ENCODE data around the gene NDRG2.
A peak's percentile ranks its signal among the peaks of the same experiment; 100 is the strongest.
"Not testable (repeated sequence)": the region's sequence is repeated elsewhere in the genome, so short reads cannot be mapped to it uniquely, and the experiment has no call there.

NDRG2 gene

GRCh38 chr14:21003788-21004346 lies 21.0 kb downstream of the NDRG2 start:
- no peak for DNase-seq

DNA sequence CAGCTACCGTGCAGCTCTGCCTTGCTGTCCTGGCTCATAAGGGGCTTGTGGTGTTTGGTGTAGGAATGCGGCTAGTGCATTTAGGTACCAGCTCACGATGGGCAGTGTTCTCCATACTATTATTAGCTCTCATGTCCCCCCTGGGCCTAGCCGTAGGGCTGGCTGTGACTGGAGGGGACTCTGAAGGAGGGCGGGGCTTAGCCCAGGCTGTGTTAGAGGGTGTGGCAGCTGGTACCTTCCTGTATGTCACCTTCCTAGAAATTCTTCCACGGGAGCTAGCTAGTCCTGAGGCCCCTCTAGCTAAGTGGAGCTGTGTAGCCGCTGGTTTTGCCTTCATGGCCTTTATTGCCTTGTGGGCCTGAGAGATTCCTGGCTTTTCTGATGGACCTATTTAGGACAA lies 23.6 kb downstream of the NDRG2 start:
- no peak for DNase-seq

GRCh38 chr14:20999591-20999990 lies 25.3 kb downstream of the NDRG2 start:
- no peak for DNase-seq

GRCh38 chr14:20998674-20999366 lies 26.0 kb downstream of the NDRG2 start, which contains the start of gene SLC39A2:
Gene SLC39A2, plus strand, starts transcription at chr14:20999293. Its CDS starts 154 bp downstream, at chr14:20999447.
- no peak for DNase-seq

- DNase-seq = no peak
Measured at GRCh38 chr14:20998139-20998538, 26.7 kb downstream of the NDRG2 start.

DNA sequence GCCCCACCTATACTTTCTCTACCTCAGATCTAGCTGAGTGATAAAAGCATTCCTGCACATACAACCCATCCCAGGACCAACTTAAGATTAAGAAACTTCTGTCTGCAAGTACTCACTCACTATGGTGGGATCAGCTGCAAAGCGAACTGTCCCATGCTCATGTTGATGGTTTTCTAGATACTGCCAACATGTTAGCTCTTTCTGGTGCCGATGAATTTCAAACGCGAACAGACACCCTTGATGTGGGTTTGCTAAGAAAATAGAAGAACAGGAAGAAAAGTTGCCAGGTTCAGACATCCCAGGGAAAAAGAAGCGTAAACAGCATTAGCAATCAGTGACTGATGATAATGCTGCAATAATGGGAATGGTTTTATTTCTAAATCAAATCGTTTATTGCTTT lies 27.3 kb downstream of the NDRG2 start:
- DNase-seq = no peak

GRCh38 chr14:20997115-20997514 lies 27.7 kb downstream of the NDRG2 start:
- DNase-seq = no peak

DNA sequence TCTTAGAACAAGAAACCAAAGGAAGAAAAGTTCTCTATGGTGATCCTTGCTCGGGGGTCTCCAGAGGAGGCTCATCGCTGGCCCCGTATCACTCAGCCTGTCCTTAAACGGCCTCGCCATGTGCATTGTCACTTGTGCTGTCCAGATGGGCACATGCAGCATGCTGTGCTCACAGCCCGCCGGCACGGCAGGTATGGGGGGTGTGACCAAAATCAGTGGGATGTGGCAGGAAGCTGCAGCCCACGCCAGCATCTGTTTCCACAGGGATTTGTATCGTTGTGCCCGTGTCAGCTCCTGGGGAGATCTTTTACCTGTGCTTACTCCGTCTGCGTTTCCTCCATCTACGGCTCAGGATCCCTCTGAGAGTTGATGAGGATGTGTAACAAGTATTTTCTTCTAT lies 28.3 kb downstream of the NDRG2 start:
- DNase-seq = no peak

- DNase-seq = peak; percentile 99
Measured at GRCh38 chr14:20989787-20990600, 34.9 kb downstream of the NDRG2 start, which contains the start of gene METTL17. Gene METTL17, plus strand, starts transcription at chr14:20989980. Its CDS starts 23 bp downstream, at chr14:20990003.

DNA sequence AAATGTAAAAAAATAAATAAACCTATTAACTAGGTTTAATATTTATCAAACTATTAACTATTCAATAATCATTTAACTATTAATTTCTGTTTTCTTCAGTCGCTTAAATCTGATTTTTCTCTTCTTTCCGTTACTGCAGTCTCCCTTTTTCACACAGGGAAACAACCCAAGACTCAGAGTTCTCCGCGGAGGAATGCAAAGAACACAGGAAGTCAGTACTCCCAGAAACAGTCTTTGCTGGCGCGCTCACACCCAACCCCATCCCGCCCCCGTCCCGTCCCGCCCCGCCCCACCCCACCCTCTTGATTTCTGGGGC lies 35.4 kb downstream of the NDRG2 start:
- no peak for DNase-seq

DNA sequence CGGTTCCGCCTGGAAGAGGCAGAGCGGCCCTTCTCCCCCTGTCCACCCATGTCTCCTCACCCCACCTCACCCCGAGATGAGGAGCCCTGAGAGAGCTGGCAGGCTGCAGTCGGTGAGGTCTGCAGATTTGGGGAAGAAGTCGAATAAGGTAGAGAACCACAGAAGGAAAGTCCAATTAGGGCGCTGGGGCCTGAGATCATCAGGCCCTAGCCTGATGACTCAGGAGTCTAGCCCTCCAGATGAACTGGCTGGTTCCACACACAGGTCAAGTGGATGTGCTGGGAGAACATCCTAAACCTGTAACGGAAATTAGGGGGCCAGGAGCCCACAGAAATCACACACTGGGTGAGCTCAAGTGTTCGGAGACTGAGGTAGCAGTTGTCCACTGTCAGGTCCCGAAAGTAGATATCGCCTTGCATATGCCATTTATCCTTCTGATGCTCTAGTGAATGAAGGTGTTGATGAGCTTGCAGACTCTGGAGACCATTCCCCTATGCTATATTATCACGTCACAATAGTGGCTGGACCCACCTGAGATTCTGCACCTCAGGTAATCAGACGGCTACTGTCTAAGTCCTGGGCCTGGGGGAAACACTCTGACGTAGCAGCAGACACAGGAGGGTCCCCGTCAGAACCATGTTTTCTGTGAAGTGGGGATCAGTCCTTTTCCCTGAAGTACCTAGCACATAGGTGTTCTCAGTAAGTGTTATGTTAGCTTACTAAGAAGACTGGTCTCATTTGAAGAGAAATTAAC lies 36.0 kb downstream of the NDRG2 start:
- no peak for DNase-seq

DNA sequence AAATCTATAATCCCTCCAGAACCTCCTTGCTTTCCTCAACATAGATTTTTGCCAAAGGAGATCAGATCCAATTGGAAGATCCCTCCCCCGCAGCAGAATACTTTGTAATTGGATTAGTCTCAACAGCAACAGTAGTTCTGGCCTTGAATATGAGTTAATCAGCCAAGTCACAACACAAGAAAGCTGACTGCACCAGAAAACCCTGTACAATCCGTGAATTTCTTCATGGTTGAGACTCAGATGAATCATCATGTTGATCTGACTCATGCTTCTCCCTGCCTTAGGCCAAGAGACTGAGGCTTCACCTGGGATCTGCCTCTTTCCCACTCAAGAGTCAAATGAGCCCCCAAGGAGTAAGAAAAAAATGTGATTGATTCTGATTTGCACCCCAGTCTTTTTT lies 38.0 kb downstream of the NDRG2 start:
- DNase-seq = no peak

- DNase-seq = not testable (repeated sequence)
Measured at GRCh38 chr14:20985650-20986049, 39.2 kb downstream of the NDRG2 start.

DNA sequence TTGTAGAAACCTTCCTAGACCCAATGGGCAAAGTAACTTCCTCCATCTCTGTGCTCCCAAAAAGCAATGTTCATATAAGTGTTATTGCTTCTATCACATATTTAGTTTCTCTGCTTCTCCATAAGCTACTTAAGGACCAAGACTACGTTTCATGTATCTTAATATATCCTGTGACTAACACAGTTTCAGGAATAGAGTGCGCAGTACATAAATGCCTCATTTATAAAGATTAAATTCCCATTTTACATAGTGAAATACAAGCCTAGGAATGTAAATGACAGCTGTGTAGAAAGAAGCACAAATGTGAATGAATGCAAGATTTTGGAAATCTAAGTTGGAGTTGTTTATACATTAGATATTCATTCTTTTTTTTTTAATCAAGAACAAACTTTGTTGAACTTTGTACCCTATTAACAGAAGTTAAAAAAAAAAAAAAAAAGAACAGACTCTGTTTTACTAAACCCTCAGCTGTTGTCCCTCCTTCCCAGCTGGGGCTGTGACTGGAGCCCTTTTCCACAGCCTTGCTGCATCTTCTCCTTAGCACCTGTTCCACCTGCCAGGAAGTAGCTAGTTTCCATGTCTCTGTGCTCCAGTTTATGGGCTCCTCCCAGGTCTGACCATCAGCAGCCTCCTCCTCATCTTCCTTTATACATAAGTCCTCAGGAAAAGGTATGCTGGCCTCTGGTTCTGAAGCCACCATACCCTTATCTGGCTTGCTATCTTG lies 42.1 kb downstream of the NDRG2 start:
- DNase-seq = no peak

- no peak for DNase-seq
Measured at GRCh38 chr14:20980906-20981305, 44.0 kb downstream of the NDRG2 start.

GRCh38 chr14:20978687-20979086 lies 46.2 kb downstream of the NDRG2 start:
- no peak for DNase-seq

- no peak for DNase-seq
Measured at GRCh38 chr14:20976291-20976690, 48.6 kb downstream of the NDRG2 start.

DNA sequence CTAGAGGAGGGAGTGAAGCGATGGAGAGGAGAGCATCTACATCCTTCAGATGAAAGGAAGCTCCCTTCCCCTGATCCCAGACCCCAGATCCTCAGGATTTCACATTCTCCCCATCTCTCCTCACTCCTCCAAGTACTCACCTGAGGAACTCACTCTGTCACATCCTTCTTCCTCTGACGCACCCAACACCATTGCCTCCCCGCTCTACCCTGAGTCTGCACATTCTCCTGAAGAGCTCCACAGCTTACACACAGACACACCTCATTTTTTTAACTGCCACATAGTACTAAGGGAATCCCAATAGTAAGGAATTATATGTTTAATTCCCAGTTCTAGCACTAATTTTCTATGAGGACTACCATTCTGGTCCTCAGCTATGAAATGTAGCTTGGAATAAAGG lies 51.4 kb downstream of the NDRG2 start:
- DNase-seq = no peak

- no peak for DNase-seq
Measured at GRCh38 chr14:20971705-20972021, 53.2 kb downstream of the NDRG2 start.

GRCh38 chr14:20970983-20971704 lies 53.7 kb downstream of the NDRG2 start:
- DNase-seq = peak; percentile 82 to 84

- no peak for DNase-seq
Measured at GRCh38 chr14:20970647-20970982, 54.2 kb downstream of the NDRG2 start.

- no peak for DNase-seq
Measured at GRCh38 chr14:20969336-20969735, 55.5 kb downstream of the NDRG2 start.

Measured in SHP77 (cell line).